GM21423 (cell line): Measurements from ENCODE around the gene CLK2.
"Not testable (repeated sequence)": the region's sequence is repeated elsewhere in the genome, so short reads cannot be mapped to it uniquely, and the experiment has no call there.

Experiments used
- ATAC-seq: cut with Tn5 transposase; IDR thresholded peaks from one replicate; pipeline ENCODE4 v1.9.1; 2021; ENCODE audit warnings: mild to moderate bottlenecking, moderate library complexity; ENCODE audit not compliant: unreplicated experiment

The CLK2 gene

DNA sequence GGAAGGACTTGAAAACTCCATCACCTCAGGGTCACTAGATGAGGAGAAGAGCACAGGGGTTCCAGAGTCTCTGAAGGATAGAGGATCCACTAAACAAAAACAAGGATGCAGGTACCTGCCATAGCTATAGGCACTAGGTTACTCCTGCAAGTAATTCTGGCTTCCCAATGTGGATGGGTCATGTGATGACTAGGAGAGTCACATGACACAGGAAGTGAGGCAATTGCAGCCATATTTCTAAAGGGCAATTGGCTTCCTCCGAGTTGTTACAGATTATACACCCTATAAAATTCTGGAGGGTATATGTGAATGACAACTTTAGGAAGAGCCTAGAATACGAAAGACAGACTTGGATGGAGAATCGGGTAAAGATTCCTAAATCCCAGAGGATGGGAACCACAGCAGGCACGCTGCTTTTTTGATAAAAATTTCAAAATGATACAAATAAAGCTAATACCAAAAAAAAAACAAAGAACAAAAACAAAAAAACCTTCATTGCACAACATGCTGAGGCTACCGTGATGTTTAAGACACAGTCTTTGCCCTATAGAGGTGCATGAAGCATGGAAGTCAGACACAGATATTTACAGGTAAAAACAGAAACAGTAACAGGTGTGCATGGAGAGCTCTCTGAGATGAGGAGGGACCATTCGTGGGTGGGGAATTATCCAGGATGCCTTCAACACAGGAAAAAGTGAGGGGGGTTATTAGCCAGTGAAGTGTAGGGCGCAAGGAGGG, 54.3 kb downstream of the CLK2 start:
- no peak for ATAC-seq

DNA sequence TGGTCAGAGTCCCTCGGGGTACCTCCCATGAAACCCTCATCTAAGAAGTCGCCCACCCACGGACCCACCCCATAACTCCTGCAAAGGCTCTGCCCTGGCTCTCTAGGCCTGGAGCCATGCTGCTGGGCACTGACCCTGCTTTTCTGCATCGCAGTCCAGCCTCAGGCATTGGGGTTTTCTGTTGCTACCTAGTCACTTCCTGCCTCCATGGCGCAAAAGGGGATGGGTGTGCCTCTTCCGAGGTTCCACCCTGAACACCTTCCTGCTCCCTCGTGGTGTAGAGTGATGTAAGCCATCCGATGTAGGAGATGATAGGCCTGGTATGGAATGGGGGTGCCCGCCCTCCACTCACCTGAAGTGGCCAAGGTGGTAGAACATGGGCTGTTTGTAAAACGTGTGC, 58.6 kb downstream of the CLK2 start:
- not testable (repeated sequence) for ATAC-seq
